Activated CD8-positive, alpha-beta T cell treated with anti-CD3 and anti-CD28 coated beads for 36 hours (primary cell): Measurements from ENCODE around the gene DSE. TPM values are rescaled to one million over a fixed set of nuclear protein-coding genes. Genes with fewer than 3 reads are reported as not detected.

Experiments
- ATAC-seq: fragments of 200-7000 bp; cut with Tn5 transposase; one replicate; pipeline ENCODE4 v1.10.0; 2021; ENCODE audit warnings: mild to moderate bottlenecking, moderate library complexity
- CTCF ChIA-PET: fragments of 350-600 bp; sonication (Branson Sonifier 250); formaldehyde crosslinking; loops from one replicate; lab custom pipeline; 2021; ENCODE audit warnings: antibody characterized with exemption; lab: Charles Lee
- POLR2A ChIA-PET: fragments of 350-600 bp; sonication (Branson Sonifier 250); formaldehyde crosslinking; loops from one replicate; lab custom pipeline; 2021; ENCODE audit warnings: antibody characterized with exemption; lab: Charles Lee
- DNase-seq: peaks from one replicate; pipeline ENCODE4 v3.0.0-alpha.2; 2020
- H3K27ac Mint-ChIP-seq: one replicate; pipeline ENCODE4 v1.8.0; 2021; ENCODE audit warnings: mild to moderate bottlenecking, mixed read lengths
- H3K27me3 Mint-ChIP-seq: one replicate; pipeline ENCODE4 v1.8.0; 2021; ENCODE audit warnings: mixed read lengths
- H3K36me3 Mint-ChIP-seq: one replicate; pipeline ENCODE4 v1.8.0; 2021; ENCODE audit warnings: low read depth, mixed read lengths
- H3K4me1 Mint-ChIP-seq: one replicate; pipeline ENCODE4 v1.8.0; 2021; ENCODE audit warnings: low read depth, mixed read lengths
- H3K4me3 Mint-ChIP-seq: one replicate; pipeline ENCODE4 v1.8.0; 2021; ENCODE audit warnings: mild to moderate bottlenecking, moderate library complexity, mixed read lengths
- H3K9me3 Mint-ChIP-seq: one replicate; pipeline ENCODE4 v1.8.0; 2021; ENCODE audit warnings: mixed read lengths
- CTCF ChIP-seq: fragments of 200-600 bp; IDR thresholded peaks from one replicate; pipeline ENCODE4 v1.8.0; 2022; ENCODE audit warnings: antibody characterized with exemption, mild to moderate bottlenecking
- intact Hi-C: fragments of 100-400 bp; cut with micrococcal nuclease; formaldehyde crosslinking; loops from one replicate; pipeline ENCODE4 v1.10.0; 2022
- total RNA-seq, 2 experiments: library from RNA; stranded (reverse); gene quantifications; one replicate each; pipeline ENCODE4 v1.2.3, GENCODE V29; 2021

Gene DSE
- total RNA-seq, 2 experiments from 2014 or later, result 5.3 to 5.4 TPM

GRCh38 chr6:116491610-116492330 is 121.0 kb downstream of the DSE start:
- Mint-ChIP-seq H3K4me1 (no peaks in the 10 kb centered on the region), H3K27ac (no peak overlapping the region), H3K36me3 (no peaks in the 10 kb centered on the region), H3K9me3 (no peaks in the 10 kb centered on the region), H3K4me3 (no peak overlapping the region), H3K27me3 (peaks cover 6% of the 10 kb centered on the region)
- CTCF ChIA-PET, result no interaction called here
- ATAC-seq (no peak), DNase-seq (no peak)
- POLR2A ChIA-PET, result no interaction called here
- TF ChIP-seq CTCF, result no peak
- intact Hi-C loops, result no loop called here

GRCh38 chr6:116492331-116493067 is 121.8 kb downstream of the DSE start:
- Mint-ChIP-seq H3K27me3 (peaks cover 7% of the 10 kb centered on the region), H3K27ac (no peak overlapping the region), H3K4me3 (no peak overlapping the region), H3K36me3 (no peaks in the 10 kb centered on the region), H3K9me3 (no peaks in the 10 kb centered on the region), H3K4me1 (no peaks in the 10 kb centered on the region)
- ATAC-seq (no peak), DNase-seq (no peak)
- CTCF ChIA-PET, result no interaction called here
- POLR2A ChIA-PET, result no interaction called here
- intact Hi-C loops, result no loop called here
- no peak for TF ChIP-seq CTCF

Other genes starting within 250 kb of the DSE start
- gene COL10A1, start 244.8 kb upstream of the DSE start, total RNA-seq, result not detected
- gene TSPYL4, start 116.9 kb upstream of the DSE start, total RNA-seq, result 10 to 100 TPM; 11.8 to 12.2 TPM
- 10 to 100 TPM; 38.5 to 38.6 TPM for gene TSPYL1, start 91.0 kb upstream of the DSE start, total RNA-seq
- 10 to 100 TPM; 10.9 to 11.3 TPM for gene CALHM6, start 90.4 kb downstream of the DSE start, total RNA-seq
- gene CALHM5, start 140.7 kb downstream of the DSE start, total RNA-seq, result not detected
- gene TRAPPC3L, start 174.7 kb downstream of the DSE start, total RNA-seq, result not detected
- not detected for gene CALHM4, start 182.8 kb downstream of the DSE start, total RNA-seq
- 10 to 100 TPM; 44.3 to 46.0 TPM for gene RWDD1, start 200.6 kb downstream of the DSE start, total RNA-seq
- under 1 TPM in 1 of 2 experiments, not detected in 1; 0.11 TPM for gene RSPH4A, start 245.5 kb downstream of the DSE start, total RNA-seq